Mucosa of descending colon (tissue), 3 donors: ENCODE measurements around the gene FARSB. TPM values are rescaled to one million over a fixed set of nuclear protein-coding genes. Genes with fewer than 3 reads are reported as not detected.
A peak's percentile ranks its signal among the peaks of the same experiment; 100 is the strongest.
"Not testable (repeated sequence)": the region's sequence is repeated elsewhere in the genome, so short reads cannot be mapped to it uniquely, and the experiment has no call there.

ENCODE experiments used
- ATAC-seq: fragments of 200-7000 bp; cut with Tn5 transposase; one replicate; pipeline ENCODE4 v1.9.1; 2020; ENCODE audit warnings: mild to moderate bottlenecking, moderate library complexity
- DNase-seq, 3 donors: peaks; one replicate each; pipeline ENCODE4 v3.0.0-alpha.2; 2020
- H3K36me3 ChIP-seq: fragments of 200-600 bp; one replicate; pipeline ENCODE4 v1.8.0; 2021; ENCODE audit warnings: low read depth, mild to moderate bottlenecking
- H3K4me1 ChIP-seq: fragments of 200-600 bp; one replicate; pipeline ENCODE4 v1.8.0; 2021; ENCODE audit warnings: low read depth, mild to moderate bottlenecking
- H3K4me3 ChIP-seq: fragments of 200-600 bp; one replicate; pipeline ENCODE4 v1.8.0; 2021; ENCODE audit warnings: mild to moderate bottlenecking
- H3K9me3 ChIP-seq: fragments of 200-600 bp; one replicate; pipeline ENCODE4 v1.8.0; 2021; ENCODE audit warnings: mild to moderate bottlenecking
- CTCF ChIP-seq: fragments of 200-600 bp; IDR thresholded peaks from one replicate; pipeline ENCODE4 v1.8.0; 2022; ENCODE audit warnings: antibody characterized with exemption, mild to moderate bottlenecking
- intact Hi-C, 2 donors: fragments of 100-400 bp; cut with DNase I in 1 of 2; cut with micrococcal nuclease in 1 of 2; formaldehyde crosslinking; loops; one replicate each; pipeline versions ENCODE4 v1.11.0 to v1.11.1; 2022; cut with DNase I, micrococcal nuclease
- total RNA-seq, 3 donors: library from RNA; stranded (reverse); fragmentation: NEBNext Ultra II Directional in 2 of 3; extraction: Animal tissue kit (Norgen Biotek cat#: 25700) in 2 of 3; gene quantifications; one replicate each; pipeline versions ENCODE4 v1.2.1 to v1.2.4, GENCODE V29; 2021 to 2023
- donor health status: DM: no; HTN: no; CAD: no; lungs with moderate emphysema.
- donor health status: DM: no; HTN: no; CAD: no.
- donor health status: DM: no; HTN: yes; CAD: no.

FARSB gene
- total RNA-seq, 3 donors from 2014 or later = 18.0 to 27.2 (median 21.1) TPM

GRCh38 chr2:222592176-222592575 is 63.7 kb downstream of the FARSB start:
- DNase-seq = no peak
- Histone ChIP-seq H3K36me3 (no peaks in the 10 kb centered on the region), H3K4me3 (no peak overlapping the region), H3K9me3 (no peaks in the 10 kb centered on the region), H3K4me1 (peaks cover 7% of the 10 kb centered on the region)
- intact Hi-C loops = no loop called here
- no peak for TF ChIP-seq CTCF
- ATAC-seq = no peak

GRCh38 chr2:222591661-222592060 is 64.2 kb downstream of the FARSB start:
- no peaks in the 10 kb centered on the region for H3K36me3 ChIP-seq
- H3K9me3 ChIP-seq = no peaks in the 10 kb centered on the region
- no peak for ATAC-seq
- DNase-seq = no peak
- no peak for TF ChIP-seq CTCF
- H3K4me3 ChIP-seq = no peak overlapping the region
- H3K4me1 ChIP-seq = peaks cover 7% of the 10 kb centered on the region
- intact Hi-C loops = no loop called here

GRCh38 chr2:222584589-222584988 is 71.3 kb downstream of the FARSB start:
- H3K4me3 ChIP-seq, H3K4me1 ChIP-seq, H3K36me3 ChIP-seq, DNase-seq, intact Hi-C loops, H3K9me3 ChIP-seq, ATAC-seq: not testable (repeated sequence)

GRCh38 chr2:222582928-222583327 is 73.0 kb downstream of the FARSB start:
- Histone ChIP-seq H3K4me3 (no peak overlapping the region), H3K9me3 (no peaks in the 10 kb centered on the region), H3K36me3 (no peaks in the 10 kb centered on the region), H3K4me1 (no peaks in the 10 kb centered on the region)
- no peak for DNase-seq
- TF ChIP-seq CTCF = no peak
- intact Hi-C loops = no loop called here
- ATAC-seq = no peak

- Histone ChIP-seq H3K4me3 (no peak overlapping the region), H3K9me3 (no peaks in the 10 kb centered on the region), H3K36me3 (no peaks in the 10 kb centered on the region), H3K4me1 (no peaks in the 10 kb centered on the region)
- no peak for DNase-seq
- no peak for TF ChIP-seq CTCF
- intact Hi-C loops = no loop called here
- no peak for ATAC-seq
Observed at GRCh38 chr2:222577341-222577740, 78.6 kb downstream of the FARSB start.

- peak; percentile 94 for ATAC-seq
- intact Hi-C loops = no loop called here
Observed at GRCh38 chr2:222576171-222577081, 79.5 kb downstream of the FARSB start.

More at GRCh38 chr2:222576171-222577081, 79.5 kb downstream of the FARSB start:
- no peaks in the 10 kb centered on the region for H3K9me3 ChIP-seq
- no peak overlapping the region for H3K4me3 ChIP-seq
- no peak for TF ChIP-seq CTCF
- no peaks in the 10 kb centered on the region for H3K4me1 ChIP-seq
- H3K36me3 ChIP-seq = no peaks in the 10 kb centered on the region
- DNase-seq = peak in 1 of 3 donors; percentile 32
